Activated T-cell treated with anti-CD3 and anti-CD28 coated beads for 1 hour (primary cell): Measurements from ENCODE around the gene CEP162.
"Not testable (repeated sequence)": the region's sequence is repeated elsewhere in the genome, so short reads cannot be mapped to it uniquely, and the experiment has no call there.

Experiments
- DNase-seq: peaks from one replicate; pipeline ENCODE4 v3.0.0-alpha.2; 2020; ENCODE audit warnings: low read depth

Gene CEP162

GRCh38 chr6:84086056-84086455 lies 141.4 kb downstream of the CEP162 start:
- DNase-seq = no peak

- not testable (repeated sequence) for DNase-seq
Observed at GRCh38 chr6:84084705-84085104, 142.7 kb downstream of the CEP162 start.

- no peak for DNase-seq
Observed at GRCh38 chr6:84082689-84083265, 144.7 kb downstream of the CEP162 start.

- DNase-seq = no peak
Observed at GRCh38 chr6:84081222-84081621, 146.2 kb downstream of the CEP162 start.

- DNase-seq = no peak
Observed at GRCh38 chr6:84078335-84078734, 149.1 kb downstream of the CEP162 start.

- DNase-seq = no peak
Observed at GRCh38 chr6:84077645-84078044, 149.8 kb downstream of the CEP162 start.

GRCh38 chr6:84074988-84075781 lies 152.3 kb downstream of the CEP162 start:
- no peak for DNase-seq
